HL-60/S4 (cell line): ENCODE results near the gene ORM2.

Experiments
- in situ Hi-C: fragments of 300-500 bp; cut with MboI; formaldehyde crosslinking; loops from 2 replicates; pipeline ENCODE4 v1.14.3; 2022; ENCODE audit warnings: low sequenced_read_pairs

ORM2 gene

DNA sequence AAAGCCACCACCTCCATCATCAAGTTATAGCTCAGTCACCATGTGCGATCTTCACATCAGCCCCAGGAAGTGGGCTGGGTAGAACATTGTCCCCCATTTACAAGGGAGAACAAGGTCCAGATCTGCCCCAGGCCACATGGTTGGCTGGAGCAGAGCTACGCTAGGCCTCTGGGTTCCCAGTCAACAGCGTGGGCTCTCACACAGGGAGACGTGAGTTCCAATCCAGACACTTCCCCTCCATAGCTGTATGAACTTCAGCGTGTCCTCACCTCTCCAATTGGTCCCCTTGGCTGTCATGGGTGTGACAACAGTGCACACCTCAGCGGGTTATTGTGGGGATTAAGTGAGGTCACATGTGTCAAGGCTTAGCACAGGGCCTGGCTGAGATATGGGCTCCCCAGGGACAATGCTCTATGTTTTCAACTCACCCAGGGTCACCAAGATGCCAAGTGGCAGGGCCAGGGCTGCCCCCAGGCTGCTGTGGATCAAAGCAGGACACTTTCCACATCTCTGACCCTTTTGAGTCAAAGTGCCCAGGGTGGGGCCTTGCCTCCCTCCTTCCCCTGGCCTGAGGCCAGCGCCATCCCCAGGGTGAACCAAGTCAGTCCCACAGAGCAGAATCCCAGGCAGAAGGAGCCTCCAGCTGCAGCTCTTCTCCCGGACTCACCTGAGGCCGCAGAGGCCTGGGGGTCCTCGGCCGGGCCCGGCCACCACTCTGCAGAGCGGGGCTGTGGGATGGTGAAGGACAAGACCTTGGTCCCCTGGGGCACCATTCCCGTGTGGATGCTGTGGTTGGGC lies 38.3 kb downstream of the ORM2 start:
- in situ Hi-C loops, result no loop called here

GRCh38 chr9:114369216-114370130 lies 39.8 kb downstream of the ORM2 start:
- in situ Hi-C loops, result no loop called here

DNA sequence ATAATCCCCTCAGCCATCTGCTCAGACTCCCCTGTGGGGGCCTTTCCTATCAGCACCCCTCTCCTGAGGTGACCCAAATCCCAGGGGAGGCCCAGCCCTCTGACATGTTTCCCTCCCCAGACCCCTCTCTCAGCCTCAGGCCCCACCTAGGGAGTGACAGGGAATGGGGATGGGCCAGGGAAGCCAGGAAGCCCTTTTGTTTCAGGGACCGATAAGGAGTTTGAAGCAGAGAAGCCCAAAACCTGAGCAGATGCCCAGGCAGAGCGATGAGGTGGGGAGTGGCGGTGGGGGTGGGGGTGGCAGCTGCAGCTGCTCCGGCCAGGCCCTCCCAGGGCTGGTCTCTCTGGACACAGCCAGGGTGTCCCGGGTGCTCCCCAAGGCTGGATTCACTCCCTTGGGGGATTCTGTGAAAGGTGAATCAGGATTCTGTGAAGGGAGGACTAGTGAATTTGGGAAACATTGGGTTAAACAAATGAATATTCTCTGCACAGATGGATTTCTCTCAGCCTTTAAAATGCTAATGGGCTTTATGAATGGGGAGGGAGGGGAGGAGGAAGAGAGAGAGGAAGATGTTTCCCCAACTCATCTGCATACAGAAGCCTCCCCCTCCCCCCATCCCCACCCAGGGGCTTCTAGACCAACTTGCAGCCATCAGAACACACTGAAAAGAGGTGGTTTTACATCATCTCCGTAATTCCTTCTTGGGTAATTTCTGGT lies 40.7 kb downstream of the ORM2 start:
- in situ Hi-C loops, result no loop called here

DNA sequence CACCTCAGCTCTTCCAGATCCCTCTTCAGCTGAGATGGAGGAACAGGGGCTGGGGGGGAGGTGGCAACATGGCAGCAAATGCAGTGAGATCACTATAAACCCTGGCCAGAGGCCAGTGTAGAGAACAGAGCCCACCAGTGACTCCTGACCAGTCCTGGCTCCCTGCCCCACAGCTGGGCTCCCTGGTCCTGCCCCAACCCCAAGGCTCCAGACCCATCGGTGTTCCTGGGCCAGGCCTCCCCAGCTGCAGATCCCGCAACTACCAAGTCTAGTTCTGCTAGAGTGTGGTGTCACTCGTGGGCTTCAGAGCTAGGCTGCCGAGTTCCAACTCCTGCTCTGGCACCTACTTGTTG lies 41.3 kb downstream of the ORM2 start:
- in situ Hi-C loops, result no loop called here

DNA sequence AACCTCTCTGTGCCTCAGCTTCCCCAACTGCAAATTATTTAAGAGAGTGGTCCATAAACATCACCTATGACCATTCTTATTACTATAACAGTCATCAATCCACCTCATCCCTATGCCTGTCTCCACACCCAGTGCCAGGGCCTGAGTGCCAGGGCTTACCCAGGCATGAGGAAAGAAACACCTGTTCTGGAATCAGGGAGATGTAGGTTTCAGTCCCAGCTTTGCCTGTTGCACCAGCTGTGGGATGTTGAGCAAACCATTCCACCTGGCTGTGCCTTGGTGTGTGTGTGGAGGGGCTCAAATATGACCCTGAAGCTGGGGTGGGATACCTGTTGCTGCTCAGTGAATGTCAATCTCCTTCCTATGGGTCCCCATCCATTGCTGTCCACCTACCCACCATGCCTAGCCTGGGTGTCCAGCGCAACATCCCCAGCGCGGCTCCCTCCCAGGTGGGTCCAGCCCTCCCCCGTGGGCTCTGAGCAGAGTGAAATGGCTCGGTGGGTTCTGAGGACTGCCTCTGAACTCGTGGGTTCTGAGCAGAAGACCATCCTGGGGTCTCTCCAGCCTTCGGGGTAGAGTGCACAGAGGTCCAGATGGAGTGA lies 41.8 kb downstream of the ORM2 start:
- in situ Hi-C loops, result no loop called here

DNA sequence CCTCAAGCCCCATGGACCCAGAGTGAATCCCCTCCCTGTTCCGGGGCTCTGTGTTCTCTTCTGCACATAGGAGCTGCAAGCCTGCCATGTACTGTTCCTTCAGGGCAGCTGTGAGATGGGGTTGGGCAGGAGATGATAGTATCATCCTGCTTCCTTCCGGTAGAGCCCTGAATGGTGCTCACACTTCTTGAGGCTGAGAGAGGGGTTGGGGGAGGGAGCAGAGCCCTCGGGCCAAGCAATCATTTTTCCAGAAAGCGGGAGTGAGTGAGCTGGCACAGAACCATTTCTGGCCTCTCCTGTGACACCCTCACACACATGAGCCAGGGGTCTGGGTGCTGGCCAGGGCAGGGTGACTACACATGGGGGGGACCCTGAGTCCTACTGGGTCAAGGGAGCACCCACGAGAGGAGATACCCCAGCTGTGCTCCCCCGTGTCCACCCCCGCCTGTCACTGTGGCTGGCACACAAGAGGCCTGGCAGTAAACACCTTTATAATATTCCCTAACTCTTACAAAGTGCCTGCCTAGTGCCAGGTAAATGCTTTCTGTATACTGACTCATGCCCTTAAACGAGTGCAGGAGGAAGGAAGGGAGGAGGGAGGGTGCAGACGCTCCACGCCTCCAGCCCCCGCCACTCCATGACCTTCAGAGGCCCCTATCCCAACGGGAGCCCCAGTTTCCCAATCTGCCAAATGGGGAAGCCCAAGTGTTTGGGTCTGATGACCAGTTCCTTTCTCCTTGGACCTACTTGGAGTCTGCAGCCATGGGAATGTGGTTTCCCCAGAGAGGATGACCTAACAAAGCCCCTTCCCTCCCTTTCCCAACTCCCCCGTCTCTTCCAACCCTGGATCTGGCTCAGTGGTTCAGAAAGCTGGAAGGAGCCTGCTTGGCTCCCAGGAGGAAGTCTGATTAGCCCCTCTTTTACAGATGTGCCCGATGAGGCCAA lies 42.6 kb downstream of the ORM2 start:
- in situ Hi-C loops, result no loop called here

- in situ Hi-C loops, result no loop called here
Observed at GRCh38 chr9:114372921-114373448, 43.3 kb downstream of the ORM2 start.

GRCh38 chr9:114373960-114374730 lies 44.5 kb downstream of the ORM2 start:
- in situ Hi-C loops, result no loop called here

DNA sequence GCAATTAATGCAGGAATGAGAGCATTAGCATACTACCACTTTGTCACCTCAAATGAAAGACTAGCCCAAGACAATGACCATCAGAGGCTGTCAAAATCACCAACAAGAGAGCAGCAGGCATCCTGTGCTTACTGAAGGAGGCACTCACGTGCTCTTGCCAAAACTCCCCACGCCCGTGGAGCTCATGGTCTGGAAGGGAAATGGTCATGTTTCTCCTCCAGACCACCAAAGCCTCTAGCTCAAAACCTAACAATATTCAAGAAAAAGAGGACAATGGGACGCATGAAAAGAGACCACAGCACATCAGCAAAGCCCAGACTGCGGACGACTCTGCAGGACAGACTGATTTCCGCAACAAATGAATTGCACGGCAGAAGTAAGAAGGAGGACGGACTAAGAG lies 45.3 kb downstream of the ORM2 start:
- in situ Hi-C loops, result no loop called here

GRCh38 chr9:114375386-114376175 lies 45.9 kb downstream of the ORM2 start:
- in situ Hi-C loops, result no loop called here

- in situ Hi-C loops, result no loop called here
Observed at GRCh38 chr9:114376586-114377445, 47.1 kb downstream of the ORM2 start.

- in situ Hi-C loops, result no loop called here
Observed at GRCh38 chr9:114378016-114378415, 48.3 kb downstream of the ORM2 start.

DNA sequence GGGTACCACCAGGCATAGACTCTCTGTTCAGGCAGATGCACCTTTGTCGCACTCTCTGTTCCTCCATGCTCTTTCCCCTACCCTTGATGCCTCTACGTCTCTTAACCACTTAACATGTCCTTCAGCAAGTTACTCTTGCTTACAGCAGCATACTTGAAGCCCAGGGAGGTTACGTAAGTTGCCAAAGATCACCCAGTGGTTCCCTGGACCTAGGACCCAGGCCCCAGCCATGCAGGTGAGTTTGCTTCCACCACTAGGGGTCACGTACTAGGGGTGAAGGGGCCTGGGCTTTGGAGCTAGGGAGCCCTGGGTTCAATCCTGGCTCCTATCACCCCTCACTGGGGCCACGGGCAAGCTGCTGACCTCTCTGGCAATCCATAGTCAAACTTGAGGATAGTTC lies 49.2 kb downstream of the ORM2 start:
- in situ Hi-C loops, result no loop called here
